Measurements from ENCODE around the gene RPL36. TPM values are rescaled to one million over a fixed set of nuclear protein-coding genes. Genes with fewer than 3 reads are reported as not detected.

Gene RPL36
- polyA plus RNA-seq, result 1,000 to 10,000 TPM; 1,118 to 1,631 (median 1,215) TPM

GRCh38 chr19:5690125-5690954 is at the start of gene RPL36:
Gene RPL36, plus strand, starts transcription at chr19:5690295. Its CDS starts 213 bp downstream, at chr19:5690508.
- peak within 1 kb of the TSS; percentile 72 for H3K27ac ChIP-seq (ENCODE audit: low read depth, low read length)
- WGBS, 3 donors, result 1% methylated on average over 69 to 73 of the region's 73 CpGs

GRCh38 chr19:5641171-5641570 is 48.9 kb upstream of the RPL36 start:
- H3K27ac ChIP-seq (ENCODE audit: low read depth, low read length), result no peak overlapping the region
- WGBS, 3 donors, result 88 to 95% (median 93%) methylated on average over 4 of the region's 4 CpGs

- no peak overlapping the region for H3K27ac ChIP-seq (ENCODE audit: low read depth, low read length)
- WGBS, 3 donors, result 65 to 86% (median 82%) methylated on average over 2 of the region's 2 CpGs
Observed at GRCh38 chr19:5642204-5642603, 47.9 kb upstream of the RPL36 start.

GRCh38 chr19:5643060-5643459 is 47.0 kb upstream of the RPL36 start:
- 79 to 91% (median 90%) methylated on average over 4 of the region's 4 CpGs for WGBS, 3 donors
- no peak overlapping the region for H3K27ac ChIP-seq (ENCODE audit: low read depth, low read length)

- WGBS, 3 donors, result 87 to 89% (median 89%) methylated on average over 2 of the region's 2 CpGs
- no peak overlapping the region for H3K27ac ChIP-seq (ENCODE audit: low read depth, low read length)
Observed at GRCh38 chr19:5644037-5644436, 46.1 kb upstream of the RPL36 start.

GRCh38 chr19:5645409-5645808 is 44.7 kb upstream of the RPL36 start:
- WGBS, 3 donors, result 65 to 89% (median 87%) methylated on average over 5 of the region's 5 CpGs
- H3K27ac ChIP-seq (ENCODE audit: low read depth, low read length), result no peak overlapping the region

- WGBS, 3 donors, result 91 to 95% (median 92%) methylated on average over 4 of the region's 4 CpGs
- no peak overlapping the region for H3K27ac ChIP-seq (ENCODE audit: low read depth, low read length)
Observed at GRCh38 chr19:5646703-5647102, 43.4 kb upstream of the RPL36 start.

GRCh38 chr19:5648464-5648863 is 41.6 kb upstream of the RPL36 start:
- 90 to 94% (median 93%) methylated on average over 9 to 11 of the region's 11 CpGs for WGBS, 3 donors
- H3K27ac ChIP-seq (ENCODE audit: low read depth, low read length), result no peak overlapping the region

GRCh38 chr19:5651361-5651760 is 38.7 kb upstream of the RPL36 start:
- H3K27ac ChIP-seq (ENCODE audit: low read depth, low read length), result no peak overlapping the region
- 94 to 97% (median 95%) methylated on average over 5 of the region's 5 CpGs for WGBS, 3 donors

- no peak overlapping the region for H3K27ac ChIP-seq (ENCODE audit: low read depth, low read length)
- 87 to 91% (median 90%) methylated on average over 10 of the region's 10 CpGs for WGBS, 3 donors
Observed at GRCh38 chr19:5652261-5652660, 37.8 kb upstream of the RPL36 start.

GRCh38 chr19:5654931-5655330 is 35.2 kb upstream of the RPL36 start:
- 82 to 96% (median 94%) methylated on average over 5 of the region's 5 CpGs for WGBS, 3 donors
- no peak overlapping the region for H3K27ac ChIP-seq (ENCODE audit: low read depth, low read length)

GRCh38 chr19:5655412-5655811 is 34.7 kb upstream of the RPL36 start:
- WGBS, 3 donors, result 46 to 81% (median 73%) methylated on average over 5 of the region's 5 CpGs
- no peak overlapping the region for H3K27ac ChIP-seq (ENCODE audit: low read depth, low read length)

GRCh38 chr19:5661483-5661882 is 28.6 kb upstream of the RPL36 start:
- 97 to 99% (median 98%) methylated on average over 42 of the region's 42 CpGs for WGBS, 3 donors
- no peak overlapping the region for H3K27ac ChIP-seq (ENCODE audit: low read depth, low read length)

- H3K27ac ChIP-seq (ENCODE audit: low read depth, low read length), result no peak overlapping the region
- 94 to 97% (median 94%) methylated on average over 15 to 17 of the region's 17 CpGs for WGBS, 3 donors
Observed at GRCh38 chr19:5663904-5664303, 26.2 kb upstream of the RPL36 start.

GRCh38 chr19:5664515-5664914 is 25.6 kb upstream of the RPL36 start:
- no peak overlapping the region for H3K27ac ChIP-seq (ENCODE audit: low read depth, low read length)
- 89 to 95% (median 92%) methylated on average over 2 of the region's 2 CpGs for WGBS, 3 donors

- H3K27ac ChIP-seq (ENCODE audit: low read depth, low read length), result no peak overlapping the region
- WGBS, 3 donors, result 66 to 82% (median 82%) methylated on average over 10 of the region's 10 CpGs
Observed at GRCh38 chr19:5665781-5666513, 24.1 kb upstream of the RPL36 start.

- H3K27ac ChIP-seq (ENCODE audit: low read depth, low read length), result no peak overlapping the region
- 88 to 93% (median 90%) methylated on average over 26 of the region's 26 CpGs for WGBS, 3 donors
Observed at GRCh38 chr19:5666921-5667610, 23.0 kb upstream of the RPL36 start.

GRCh38 chr19:5667751-5668271 is 22.3 kb upstream of the RPL36 start:
- 85 to 90% (median 88%) methylated on average over 22 of the region's 22 CpGs for WGBS, 3 donors
- no peak overlapping the region for H3K27ac ChIP-seq (ENCODE audit: low read depth, low read length)

GRCh38 chr19:5669212-5669611 is 20.9 kb upstream of the RPL36 start:
- 68 to 86% (median 76%) methylated on average over 11 of the region's 11 CpGs for WGBS, 3 donors
- H3K27ac ChIP-seq (ENCODE audit: low read depth, low read length), result no peak overlapping the region
